ENCODE measurements around the gene ERMN.

DNA sequence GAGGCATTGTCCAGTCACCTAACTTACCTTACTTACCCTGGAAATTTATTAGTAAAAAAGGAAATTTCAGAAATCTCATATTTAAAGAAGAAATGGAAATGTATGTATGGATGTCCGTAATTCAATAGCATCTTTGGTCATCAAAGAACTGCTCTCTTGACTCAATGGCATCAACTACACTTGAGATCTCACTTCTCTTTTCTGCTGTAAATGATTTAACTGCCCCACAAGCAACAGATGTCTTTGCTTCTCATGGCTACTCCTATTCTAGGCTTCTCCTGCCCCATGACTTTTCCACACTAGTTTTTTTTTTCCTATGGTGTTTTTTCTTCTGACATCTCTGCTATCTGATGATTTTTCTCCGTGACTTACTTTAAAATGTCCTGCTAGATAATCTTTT, 34.0 kb upstream of the ERMN start:
- TF ChIP-seq, protein P1, sequence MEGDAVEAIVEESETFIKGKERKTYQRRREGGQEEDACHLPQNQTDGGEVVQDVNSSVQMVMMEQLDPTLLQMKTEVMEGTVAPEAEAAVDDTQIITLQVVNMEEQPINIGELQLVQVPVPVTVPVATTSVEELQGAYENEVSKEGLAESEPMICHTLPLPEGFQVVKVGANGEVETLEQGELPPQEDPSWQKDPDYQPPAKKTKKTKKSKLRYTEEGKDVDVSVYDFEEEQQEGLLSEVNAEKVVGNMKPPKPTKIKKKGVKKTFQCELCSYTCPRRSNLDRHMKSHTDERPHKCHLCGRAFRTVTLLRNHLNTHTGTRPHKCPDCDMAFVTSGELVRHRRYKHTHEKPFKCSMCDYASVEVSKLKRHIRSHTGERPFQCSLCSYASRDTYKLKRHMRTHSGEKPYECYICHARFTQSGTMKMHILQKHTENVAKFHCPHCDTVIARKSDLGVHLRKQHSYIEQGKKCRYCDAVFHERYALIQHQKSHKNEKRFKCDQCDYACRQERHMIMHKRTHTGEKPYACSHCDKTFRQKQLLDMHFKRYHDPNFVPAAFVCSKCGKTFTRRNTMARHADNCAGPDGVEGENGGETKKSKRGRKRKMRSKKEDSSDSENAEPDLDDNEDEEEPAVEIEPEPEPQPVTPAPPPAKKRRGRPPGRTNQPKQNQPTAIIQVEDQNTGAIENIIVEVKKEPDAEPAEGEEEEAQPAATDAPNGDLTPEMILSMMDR (IDR thresholded peaks at IDR 0.05): no peak
- TF ChIP-seq POLR2A (IDR thresholded peaks at IDR 0.05; ENCODE audit: low read depth) (no peak), EP300 (IDR thresholded peaks at IDR 0.05) (no peak), POLR2AphosphoS5 (IDR thresholded peaks at IDR 0.05) (no peak)

Data from esophagus muscularis mucosa (tissue), 4 donors.